IMR-90 (cell line): Measurements from ENCODE around the gene STARD7. TPM values are rescaled to one million over a fixed set of nuclear protein-coding genes. Genes with fewer than 3 reads are reported as not detected.

Experiments
- ATAC-seq: fragments of 200-7000 bp; cut with Tn5 transposase; 2 replicates; pipeline ENCODE4 v1.9.1; 2020; ENCODE audit warnings: low read depth, mild to moderate bottlenecking, moderate library complexity
- BruUV-seq: library from RNA; stranded (reverse); fragments of 400-500 nt; replicated peaks from 2 replicates; lab custom pipeline; 2021; lab: Mats Ljungman, UMichigan
- CTCF ChIA-PET: fragments of 300-600 bp; formaldehyde crosslinking; extraction: SDS; loops from one replicate; lab custom pipeline; 2021; ENCODE audit warnings: antibody characterized with exemption; lab: Yijun Ruan, JAX
- POLR2A ChIA-PET: fragments of 300-600 bp; sonication (Branson Sonifier 250); formaldehyde crosslinking; loops from one replicate; lab custom pipeline; 2022; ENCODE audit warnings: antibody characterized with exemption; ENCODE audit not compliant: unreplicated experiment; lab: Charles Lee
- DNase-seq: peaks from one replicate; pipeline ENCODE4 v3.0.0; 2013
- H2AFZ ChIP-seq: replicated peaks from 2 replicates; pipeline ENCODE3; 2013; ENCODE audit warnings: low read length, mild to moderate bottlenecking; ENCODE audit not compliant: poor library complexity
- H2AK5ac ChIP-seq: 2 replicates; pipeline ENCODE4 v1.6.1; 2013; ENCODE audit warnings: low read depth, low read length, inconsistent platforms
- H2AK9ac ChIP-seq: replicated peaks from 2 replicates; pipeline ENCODE3; 2013; ENCODE audit warnings: mild to moderate bottlenecking, low read depth, low read length, moderate library complexity; ENCODE audit not compliant: poor library complexity
- H2BK120ac ChIP-seq: 2 replicates; pipeline ENCODE4 v1.6.1; 2013; ENCODE audit warnings: low read depth, low read length, inconsistent platforms
- H2BK15ac ChIP-seq: 3 replicates; pipeline ENCODE4 v1.6.1; 2013; ENCODE audit warnings: low read depth, low read length, inconsistent platforms
- H2BK20ac ChIP-seq: 2 replicates; pipeline ENCODE4 v1.6.1; 2013; ENCODE audit warnings: low read depth, mild to moderate bottlenecking, inconsistent platforms, low read length, moderate library complexity
- H2BK5ac ChIP-seq: 2 replicates; pipeline ENCODE4 v1.6.1; 2013; ENCODE audit warnings: mild to moderate bottlenecking, low read depth, low read length, inconsistent platforms; ENCODE audit not compliant: poor library complexity, severe bottlenecking
- H3K14ac ChIP-seq: replicated peaks from 2 replicates; pipeline ENCODE4 v1.6.1; 2013; ENCODE audit warnings: low read depth, low read length, inconsistent platforms
- H3K18ac ChIP-seq: 2 replicates; pipeline ENCODE4 v1.6.1; 2013; ENCODE audit warnings: low read depth, low read length, control low read depth
- H3K23ac ChIP-seq: 2 replicates; pipeline ENCODE4 v1.6.1; 2013; ENCODE audit warnings: low read depth, low read length, inconsistent platforms
- H3K27ac ChIP-seq: 2 replicates; pipeline ENCODE4 v1.5.1; 2013; ENCODE audit warnings: mild to moderate bottlenecking, control low read depth, low read length; ENCODE audit not compliant: insufficient read depth
- H3K27me3 ChIP-seq: 2 replicates; pipeline ENCODE4 v1.6.1; 2013; ENCODE audit warnings: low read length; ENCODE audit not compliant: control insufficient read depth, insufficient read depth
- H3K36me3 ChIP-seq: 2 replicates; pipeline ENCODE4 v1.6.1; 2013; ENCODE audit warnings: low read length, mixed read lengths; ENCODE audit not compliant: control insufficient read depth, insufficient read depth
- H3K4ac ChIP-seq: 2 replicates; pipeline ENCODE4 v1.6.1; 2013; ENCODE audit warnings: low read depth, low read length, inconsistent platforms
- H3K4me1 ChIP-seq: 2 replicates; pipeline ENCODE4 v1.6.1; 2013; ENCODE audit warnings: low read length, mixed read lengths; ENCODE audit not compliant: control insufficient read depth, insufficient read depth
- H3K4me2 ChIP-seq: 2 replicates; pipeline ENCODE4 v1.6.1; 2013; ENCODE audit warnings: low read depth, mild to moderate bottlenecking, control low read depth, low read length, moderate library complexity
- H3K4me3 ChIP-seq: 2 replicates; pipeline ENCODE4 v1.5.1; 2013; ENCODE audit warnings: low read depth, mild to moderate bottlenecking, control low read depth, low read length, moderate library complexity; ENCODE audit not compliant: insufficient read depth
- H3K56ac ChIP-seq: 2 replicates; pipeline ENCODE4 v1.6.1; 2013; ENCODE audit warnings: low read length, inconsistent platforms; ENCODE audit not compliant: insufficient read depth; ENCODE audit errors: extremely low read depth
- H3K79me1 ChIP-seq, 2 experiments: 2 replicates each; pipeline ENCODE4 v1.6.1; 2013; ENCODE audit warnings: low read length in 2 of 2, inconsistent platforms in 1 of 2, low read depth in 1 of 2
- H3K9ac ChIP-seq: 2 replicates; pipeline ENCODE4 v1.6.1; 2013; ENCODE audit warnings: low read depth, low read length, control low read depth
- H3K9me1 ChIP-seq: 2 replicates; pipeline ENCODE4 v1.6.1; 2013; ENCODE audit warnings: low read length, inconsistent platforms; ENCODE audit not compliant: insufficient read depth
- H3K9me3 ChIP-seq: 2 replicates; pipeline ENCODE4 v1.6.1; 2013; ENCODE audit warnings: low read length; ENCODE audit not compliant: control insufficient read depth, insufficient read depth
- H4K20me1 ChIP-seq: 2 replicates; pipeline ENCODE4 v1.6.1; 2013; ENCODE audit warnings: low read length, inconsistent platforms; ENCODE audit not compliant: insufficient read depth
- H4K5ac ChIP-seq: 2 replicates; pipeline ENCODE4 v1.6.1; 2013; ENCODE audit warnings: mild to moderate bottlenecking, low read depth, low read length, control low read depth
- H4K8ac ChIP-seq, 2 experiments: 2 replicates each; pipeline ENCODE4 v1.6.1; 2013; ENCODE audit warnings: low read depth in 2 of 2, low read length in 2 of 2, control low read depth in 1 of 2, inconsistent platforms in 1 of 2
- H4K91ac ChIP-seq: 2 replicates; pipeline ENCODE4 v1.6.1; 2013; ENCODE audit warnings: low read depth, low read length, inconsistent platforms; ENCODE audit not compliant: insufficient read depth
- FOS ChIP-seq: fragments of 150-350 bp; IDR thresholded peaks from 2 replicates; pipeline ENCODE4 v1.6.1; 2016; ENCODE audit warnings: low read depth, low read length
- MXI1 ChIP-seq: IDR thresholded peaks from 2 replicates; pipeline ENCODE4 v1.6.1; 2012; ENCODE audit warnings: low read depth, mild to moderate bottlenecking, low read length, moderate library complexity, borderline replicate concordance
- NFE2L2 ChIP-seq: fragments of 150-350 bp; IDR thresholded peaks from 2 replicates; pipeline ENCODE4 v1.6.1; 2016; ENCODE audit warnings: low read depth, mild to moderate bottlenecking, low read length
- RAD21 ChIP-seq: IDR thresholded peaks from 2 replicates; pipeline ENCODE4 v1.6.1; 2012; ENCODE audit warnings: low read length, improper control_type of control experiment
- RFX5 ChIP-seq: IDR thresholded peaks from 2 replicates; pipeline ENCODE4 v1.8.0; 2012; ENCODE audit warnings: low read depth, mild to moderate bottlenecking, low read length, moderate library complexity
- SMC3 ChIP-seq: fragments of 150-350 bp; IDR thresholded peaks from 2 replicates; pipeline ENCODE4 v1.6.1; 2016; ENCODE audit warnings: low read depth, mild to moderate bottlenecking, antibody characterized with exemption, low read length, moderate library complexity
- WGBS, 2 experiments: methylation state at CpG; one replicate each; pipeline versions ENCODE4 v1.1.5 to v1.1.7; 2013; ENCODE audit warnings: missing lambda C conversion rate in 2 of 2; ENCODE audit not compliant: insufficient read length in 1 of 2; ENCODE audit errors: extremely low coverage in 2 of 2; 5-methylcytosine and 5-hydroxymethylcytosine counted together
- dilution Hi-C: fragments of 300-500 bp; cut with HindIII; formaldehyde crosslinking; loops from one replicate; pipeline ENCODE4 v1.14.3; 2018; ENCODE audit warnings: low sequenced_read_pairs; ENCODE audit not compliant: unreplicated experiment
- in situ Hi-C: fragments of 300-500 bp; cut with MboI; formaldehyde crosslinking; loops from 3 replicates; pipeline ENCODE4 v1.14.3; 2019; ENCODE audit warnings: low sequenced_read_pairs, inconsistent platforms, mixed read lengths
- intact Hi-C: fragments of 100-400 bp; cut with micrococcal nuclease; formaldehyde crosslinking; loops from 2 replicates; pipeline ENCODE4 v1.10.0; 2022
- polyA plus RNA-seq, 3 experiments: library from polyadenylated mRNA; depleted of rRNA; stranded (reverse); fragments of >200 nt; gene quantifications; 2 replicates each; pipeline ENCODE4 v1.2.3, GENCODE V29; 2012; ENCODE audit warnings: low replicate concordance in 1 of 3
- total RNA-seq: library from RNA; depleted of rRNA; stranded (reverse); fragments of >200 nt; gene quantifications from 2 replicates; pipeline ENCODE4 v1.2.3, GENCODE V29; 2012
- TF ChIP-seq, protein P1 (sequence below): fragments of 150-350 bp; IDR thresholded peaks from 2 replicates; pipeline ENCODE4 v1.6.1; 2017; ENCODE audit warnings: mild to moderate bottlenecking, antibody characterized with exemption, low read length, low read depth
- TF ChIP-seq, protein P2 (sequence below): fragments of 150-350 bp; IDR thresholded peaks from 2 replicates; pipeline ENCODE4 v1.6.1; 2016; ENCODE audit warnings: low read depth, mild to moderate bottlenecking, low read length, moderate library complexity, borderline replicate concordance

Gene STARD7
- total and polyA plus RNA-seq, 2 of the 4 experiments (the other 2 are of a cell fraction) = 61.7 to 138 TPM

DNA sequence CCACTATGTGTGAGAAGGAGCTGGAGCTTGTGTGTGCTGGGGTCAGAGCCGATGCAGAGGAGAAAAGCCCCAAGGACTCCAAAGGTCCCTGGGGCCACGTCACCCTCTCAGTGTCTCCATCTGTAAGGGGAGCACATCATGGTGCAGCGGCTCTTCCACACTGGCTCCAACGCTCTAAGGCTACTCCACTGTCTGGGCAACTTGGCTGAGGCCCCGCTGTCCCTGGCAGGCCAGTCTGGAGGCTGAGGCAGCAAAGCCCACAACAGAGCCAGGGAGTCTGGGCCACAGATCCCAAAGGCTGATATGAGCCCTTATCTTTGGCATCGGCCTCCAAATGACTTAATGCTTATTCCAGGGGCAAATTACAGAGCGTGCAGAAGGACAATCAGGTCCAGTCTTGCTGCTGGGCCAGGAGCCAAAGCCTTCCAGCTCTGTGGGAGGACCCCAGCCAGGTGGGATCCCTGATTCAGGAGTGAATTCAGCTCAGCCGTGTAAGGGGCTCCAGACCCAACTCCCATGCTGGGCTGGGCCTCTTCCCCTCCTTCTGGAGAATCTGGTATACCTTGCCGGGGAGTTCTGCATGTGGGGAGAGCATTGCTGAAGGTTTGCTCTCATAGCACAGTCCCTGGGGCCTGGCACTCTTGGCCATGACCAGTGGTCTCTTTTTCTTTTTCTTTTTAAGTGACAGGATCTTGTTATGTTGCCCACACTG is 61.6 kb downstream of the STARD7 start:
- TF ChIP-seq FOS = no peak
- TF ChIP-seq RFX5 = no peak
- TF ChIP-seq RAD21 = no peak
- TF ChIP-seq NFE2L2 = no peak
- TF ChIP-seq, protein P1, sequence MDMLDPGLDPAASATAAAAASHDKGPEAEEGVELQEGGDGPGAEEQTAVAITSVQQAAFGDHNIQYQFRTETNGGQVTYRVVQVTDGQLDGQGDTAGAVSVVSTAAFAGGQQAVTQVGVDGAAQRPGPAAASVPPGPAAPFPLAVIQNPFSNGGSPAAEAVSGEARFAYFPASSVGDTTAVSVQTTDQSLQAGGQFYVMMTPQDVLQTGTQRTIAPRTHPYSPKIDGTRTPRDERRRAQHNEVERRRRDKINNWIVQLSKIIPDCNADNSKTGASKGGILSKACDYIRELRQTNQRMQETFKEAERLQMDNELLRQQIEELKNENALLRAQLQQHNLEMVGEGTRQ = no peak
- no peak for TF ChIP-seq MXI1
- TF ChIP-seq, protein P2, sequence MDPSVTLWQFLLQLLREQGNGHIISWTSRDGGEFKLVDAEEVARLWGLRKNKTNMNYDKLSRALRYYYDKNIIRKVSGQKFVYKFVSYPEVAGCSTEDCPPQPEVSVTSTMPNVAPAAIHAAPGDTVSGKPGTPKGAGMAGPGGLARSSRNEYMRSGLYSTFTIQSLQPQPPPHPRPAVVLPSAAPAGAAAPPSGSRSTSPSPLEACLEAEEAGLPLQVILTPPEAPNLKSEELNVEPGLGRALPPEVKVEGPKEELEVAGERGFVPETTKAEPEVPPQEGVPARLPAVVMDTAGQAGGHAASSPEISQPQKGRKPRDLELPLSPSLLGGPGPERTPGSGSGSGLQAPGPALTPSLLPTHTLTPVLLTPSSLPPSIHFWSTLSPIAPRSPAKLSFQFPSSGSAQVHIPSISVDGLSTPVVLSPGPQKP = no peak
- TF ChIP-seq SMC3 = no peak
- Histone ChIP-seq H3K27ac (no peak overlapping the region), H4K20me1 (no peaks in the 10 kb centered on the region; the same call in 1 of the 2 replicates), H2BK120ac (no peak overlapping the region), H3K4me1 (peaks cover 5% of the 10 kb centered on the region; the same call in 1 of the 2 replicates), H3K4ac (no peak overlapping the region), H4K5ac (no peak overlapping the region), H3K9me1 (no peaks in the 10 kb centered on the region), H3K9ac (no peak overlapping the region), H3K4me3 (no peak overlapping the region), H3K14ac (no peak overlapping the region), H3K27me3 (no peaks in the 10 kb centered on the region), H3K4me2 (no peak overlapping the region), H2BK20ac (no peak overlapping the region), H3K36me3 (no peaks in the 10 kb centered on the region), H2AK5ac (no peak overlapping the region), H4K91ac (no peak overlapping the region), H3K56ac (no peak overlapping the region), H3K23ac (no peak overlapping the region), H2AFZ (no peak overlapping the region), H3K79me1 (peaks cover 0 to 4% of the 10 kb centered on the region in 2 experiments; a peak in 1 of 4 replicates), H2AK9ac (no peak overlapping the region), H3K9me3 (no peaks in the 10 kb centered on the region), H2BK5ac (no peak overlapping the region), H4K8ac (no peak overlapping the region), H3K18ac (no peak overlapping the region), H2BK15ac (no peak overlapping the region)
- dilution Hi-C loops (no loop called here), in situ Hi-C loops (no loop called here), intact Hi-C loops (loop anchor here (5.0 kb wide), 1 partner anchor 60 kb away; the partner anchor contains the start of gene STARD7)
- DNase-seq (no peak), ATAC-seq (no peak)
- WGBS, 2 experiments = 77% methylated on average over 7 of the region's 9 CpGs; no CpG with 5 or more reads in 1 of the 2 experiments
- BruUV-seq = no TSS peak
- ChIA-PET CTCF (interaction anchor here (1.5 kb wide), 1 partner anchor 27 kb away, joined by 4 read pairs; no protein-coding TSS in a partner anchor), POLR2A (no interaction called here)
